Renal pelvis (tissue), 12 donors: ENCODE data around the gene CCR9. TPM values are rescaled to one million over a fixed set of nuclear protein-coding genes. Genes with fewer than 3 reads are reported as not detected.
A peak's percentile ranks its signal among the peaks of the same experiment; 100 is the strongest.
"Not testable (repeated sequence)": the region's sequence is repeated elsewhere in the genome, so short reads cannot be mapped to it uniquely, and the experiment has no call there.

Experiments used
- DNase-seq: peaks from one replicate; pipeline ENCODE4 v3.0.0-alpha.2; 2013
- long read RNA-seq, 16 experiments: transcript quantifications; one replicate each; lab custom pipeline, GENCODE V29; 2026
- polyA plus RNA-seq, 3 donors: library from polyadenylated mRNA; unstranded; fragments of 120-200 nt; gene quantifications; one replicate each; pipeline ENCODE4 v1.2.1, GENCODE V29; 2013; ENCODE audit not compliant: insufficient read length in 3 of 3

CCR9 gene, protein sequence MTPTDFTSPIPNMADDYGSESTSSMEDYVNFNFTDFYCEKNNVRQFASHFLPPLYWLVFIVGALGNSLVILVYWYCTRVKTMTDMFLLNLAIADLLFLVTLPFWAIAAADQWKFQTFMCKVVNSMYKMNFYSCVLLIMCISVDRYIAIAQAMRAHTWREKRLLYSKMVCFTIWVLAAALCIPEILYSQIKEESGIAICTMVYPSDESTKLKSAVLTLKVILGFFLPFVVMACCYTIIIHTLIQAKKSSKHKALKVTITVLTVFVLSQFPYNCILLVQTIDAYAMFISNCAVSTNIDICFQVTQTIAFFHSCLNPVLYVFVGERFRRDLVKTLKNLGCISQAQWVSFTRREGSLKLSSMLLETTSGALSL
- under 1 TPM in 2 of 3 donors, not detected in 1; 0.10 to 0.13 TPM for polyA plus RNA-seq
- long read RNA-seq, donor 1: 0 reads
- long read RNA-seq, donor 2: 0 reads
- long read RNA-seq, donor 3: 0 reads
- long read RNA-seq, donor 4: 0 reads
- long read RNA-seq, donor 5: 0 reads
- long read RNA-seq, donor 6: 0 reads
- long read RNA-seq, donor 7: 0 reads
- long read RNA-seq, donor 8: 0 reads
- long read RNA-seq, donor 9: 0 reads
- long read RNA-seq, donor 10: 0 reads
- long read RNA-seq, donor 11: 0 reads
- long read RNA-seq, donor 12: 0 reads
- long read RNA-seq, donor 13: 0 reads
- long read RNA-seq, donor 14: 0 reads
- long read RNA-seq, donor 15: 0 reads
- long read RNA-seq, donor 16: 0 reads

DNA sequence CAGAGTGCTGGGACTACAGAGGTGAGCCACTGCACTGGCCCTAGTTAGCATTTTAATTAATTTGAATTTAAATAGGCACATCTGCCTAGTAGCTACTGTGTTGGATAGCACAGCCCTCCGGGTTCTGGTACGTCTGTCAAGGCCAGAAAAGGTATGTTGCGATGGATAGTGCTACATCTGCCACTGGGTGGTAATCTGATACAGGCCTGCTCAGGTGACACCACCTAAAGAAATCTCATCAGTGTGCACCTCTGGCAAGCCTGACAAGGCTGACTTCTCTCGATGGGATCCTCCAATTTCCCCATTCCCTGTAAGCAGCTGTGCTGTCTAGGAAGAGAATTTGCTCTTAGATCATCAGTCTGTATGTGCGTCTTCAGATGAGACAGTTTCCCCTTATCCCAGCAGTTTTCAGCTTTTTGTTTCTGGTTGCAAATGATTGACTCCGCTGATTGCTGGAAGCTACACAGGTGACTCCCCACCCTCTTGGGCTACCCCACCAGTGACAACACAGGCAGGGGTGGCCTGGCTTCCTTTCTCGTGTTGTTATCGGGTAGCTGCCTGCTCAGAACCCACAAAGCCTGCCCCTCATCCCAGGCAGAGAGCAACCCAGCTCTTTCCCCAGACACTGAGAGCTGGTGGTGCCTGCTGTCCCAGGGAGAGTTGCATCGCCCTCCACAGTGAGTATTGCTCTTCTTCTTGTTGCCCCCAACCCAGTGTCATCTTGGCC is at the start of gene CCR9:
Gene CCR9 (plus strand): TSS at position 565 of the 727 bp plus-strand sequence. CDS start 8,391 bp downstream, outside the sequence.
- DNase-seq: no peak

DNA sequence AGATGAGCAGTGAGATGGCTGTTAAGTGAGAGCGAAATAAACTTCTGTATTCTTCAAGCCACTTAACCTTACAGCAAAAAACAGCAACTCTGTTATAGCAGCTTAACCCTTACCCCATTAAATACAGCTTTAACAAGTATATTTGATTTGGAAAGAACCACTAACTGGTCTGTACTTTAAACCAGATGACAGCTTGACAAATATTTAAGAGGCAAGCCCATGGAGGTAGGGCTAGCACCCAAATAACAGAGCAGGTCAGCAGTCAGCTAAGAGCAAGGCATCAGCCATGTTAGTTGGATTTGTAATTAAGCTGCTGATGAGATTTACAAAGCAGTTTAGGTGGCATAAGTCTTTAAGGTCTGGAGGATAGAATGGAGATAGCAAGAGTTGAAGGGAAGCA is 47.9 kb upstream of the CCR9 start:
- DNase-seq: no peak

DNA sequence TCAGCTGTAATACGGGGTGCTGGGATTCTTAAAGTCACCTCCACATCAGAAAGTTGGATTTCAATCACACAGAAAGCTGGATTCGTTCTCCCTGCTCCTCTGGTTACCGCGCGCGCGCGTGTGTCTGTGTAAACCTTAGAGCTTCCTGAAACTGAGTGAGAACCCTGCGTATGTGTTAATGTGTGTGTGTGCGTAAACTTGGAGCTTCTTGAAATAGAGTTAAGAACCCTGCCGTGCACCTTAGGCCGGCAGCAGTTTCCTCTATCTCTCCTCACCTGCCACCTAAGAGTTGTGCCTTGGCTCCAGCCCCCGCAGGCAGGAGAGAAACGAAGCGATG is 45.0 kb upstream of the CCR9 start:
- peak; percentile 4 for DNase-seq

GRCh38 chr3:45841757-45842491 is 44.4 kb upstream of the CCR9 start, which contains the start of gene LZTFL1:
Gene LZTFL1 (minus strand): TSS chr3:45842119. CDS start chr3:45841991, 128 bp downstream.
- DNase-seq: peak; percentile 97

- DNase-seq: no peak
These were observed 43.3 kb upstream of the CCR9 start for GRCh38 chr3:45842851-45843625.

- no peak for DNase-seq
These were observed 41.7 kb upstream of the CCR9 start for GRCh38 chr3:45844616-45845015.

GRCh38 chr3:45848392-45848791 is 38.0 kb upstream of the CCR9 start:
- DNase-seq: no peak

DNA sequence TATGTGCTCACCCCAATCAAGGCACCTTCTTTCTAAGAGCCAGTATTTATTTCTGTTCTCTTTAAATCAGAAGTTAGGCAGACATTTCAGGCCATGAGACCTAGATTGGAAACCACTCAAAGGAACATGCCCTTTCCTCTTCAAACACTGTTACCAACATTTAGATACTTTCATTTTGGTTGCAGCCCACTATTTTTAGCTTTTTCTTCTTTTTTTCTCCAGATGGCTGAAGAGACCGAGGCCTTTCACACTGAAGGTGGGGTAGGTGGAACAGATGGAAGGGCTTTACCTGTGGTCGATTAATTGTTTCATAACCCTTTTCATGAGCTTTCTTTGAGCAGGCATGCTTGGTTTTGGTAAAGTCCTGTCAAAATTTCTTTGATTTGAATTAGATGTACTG is 33.5 kb upstream of the CCR9 start:
- no peak for DNase-seq

DNA sequence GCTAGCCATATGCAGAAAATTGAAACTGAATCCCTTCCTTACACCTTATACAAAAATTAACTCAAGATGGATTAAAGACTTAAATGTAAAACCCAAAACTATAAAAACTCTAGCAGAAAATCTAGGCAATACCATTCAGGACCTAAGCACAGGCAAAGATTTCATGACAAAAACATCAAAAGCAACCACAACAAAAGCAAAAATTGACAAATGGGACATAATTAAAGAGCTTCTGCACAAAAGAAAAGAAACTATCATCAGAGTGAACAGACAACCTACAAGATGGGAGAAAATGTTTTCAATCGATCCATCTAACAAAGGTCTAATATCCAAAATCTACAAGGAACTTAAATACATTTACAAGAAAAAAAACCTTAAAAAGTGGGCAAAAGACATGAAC is 30.0 kb upstream of the CCR9 start:
- DNase-seq: not testable (repeated sequence)

GRCh38 chr3:45857024-45857423 is 29.3 kb upstream of the CCR9 start:
- DNase-seq: not testable (repeated sequence)

DNA sequence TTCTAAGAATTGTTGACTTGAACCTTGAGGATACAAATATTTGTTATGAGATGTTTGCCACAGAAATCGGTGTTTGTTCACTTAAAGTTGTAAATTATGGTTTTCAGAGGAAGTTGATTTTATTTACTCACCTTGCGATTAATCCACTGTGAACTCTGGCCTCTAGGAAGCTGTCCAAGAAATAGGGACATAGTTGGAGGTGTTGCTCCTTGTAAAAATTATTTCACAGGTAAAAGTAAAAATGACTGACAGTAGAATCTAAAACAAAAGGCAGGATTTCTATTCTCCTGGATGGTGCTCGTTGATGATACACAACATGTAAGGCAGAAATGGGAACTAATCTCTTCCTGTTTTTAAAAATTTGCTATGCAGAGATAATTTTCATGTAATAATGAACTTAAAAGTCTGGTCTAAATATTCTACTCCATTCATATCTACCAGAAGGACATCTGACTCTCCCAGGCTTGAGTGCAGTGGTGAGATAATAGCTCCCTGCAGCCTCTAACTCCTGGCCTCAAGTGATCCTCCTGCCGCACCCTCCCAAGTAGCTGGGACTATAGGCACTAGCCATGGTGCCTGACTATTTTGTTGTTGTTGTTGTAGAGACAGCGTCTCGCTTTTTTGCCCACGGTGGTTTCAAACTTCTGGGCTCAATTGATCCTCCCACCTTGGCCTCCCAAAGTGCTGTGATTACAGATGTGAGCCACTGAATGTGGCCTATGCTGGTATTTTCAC is 27.4 kb upstream of the CCR9 start:
- no peak for DNase-seq

GRCh38 chr3:45860481-45860880 is 25.9 kb upstream of the CCR9 start:
- no peak for DNase-seq

DNA sequence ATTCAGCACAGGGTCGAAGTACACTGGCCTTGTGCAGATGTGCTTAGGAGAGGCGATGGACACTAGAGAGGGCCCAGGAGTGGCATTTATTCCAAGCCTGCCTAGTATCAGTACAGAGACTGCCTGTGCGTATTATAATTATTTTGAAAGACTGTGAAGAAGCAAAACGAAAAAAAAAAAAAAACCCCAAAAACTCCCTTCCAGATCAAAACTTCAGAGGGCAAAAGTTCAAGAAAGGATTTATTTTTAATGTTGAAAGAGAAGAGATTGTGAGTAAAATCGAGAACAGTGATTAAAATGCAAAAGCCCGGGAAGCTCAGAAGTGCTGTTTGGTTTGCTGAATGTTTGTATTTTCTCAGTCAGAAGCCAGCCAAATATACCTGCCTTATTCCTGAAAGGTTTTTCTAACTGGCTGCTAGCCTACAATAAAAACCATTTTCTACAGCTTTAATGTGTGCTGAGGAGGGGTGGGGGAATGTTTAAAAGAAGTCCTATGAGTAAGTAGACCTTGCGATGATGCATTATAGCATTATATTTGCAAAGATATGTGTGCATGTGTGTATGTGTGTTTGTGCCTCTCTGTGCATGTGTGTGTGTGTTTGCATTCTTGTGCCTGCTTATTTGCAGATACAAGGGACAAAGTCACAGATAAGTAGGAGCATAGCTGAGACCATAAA is 25.2 kb upstream of the CCR9 start:
- DNase-seq: no peak

DNA sequence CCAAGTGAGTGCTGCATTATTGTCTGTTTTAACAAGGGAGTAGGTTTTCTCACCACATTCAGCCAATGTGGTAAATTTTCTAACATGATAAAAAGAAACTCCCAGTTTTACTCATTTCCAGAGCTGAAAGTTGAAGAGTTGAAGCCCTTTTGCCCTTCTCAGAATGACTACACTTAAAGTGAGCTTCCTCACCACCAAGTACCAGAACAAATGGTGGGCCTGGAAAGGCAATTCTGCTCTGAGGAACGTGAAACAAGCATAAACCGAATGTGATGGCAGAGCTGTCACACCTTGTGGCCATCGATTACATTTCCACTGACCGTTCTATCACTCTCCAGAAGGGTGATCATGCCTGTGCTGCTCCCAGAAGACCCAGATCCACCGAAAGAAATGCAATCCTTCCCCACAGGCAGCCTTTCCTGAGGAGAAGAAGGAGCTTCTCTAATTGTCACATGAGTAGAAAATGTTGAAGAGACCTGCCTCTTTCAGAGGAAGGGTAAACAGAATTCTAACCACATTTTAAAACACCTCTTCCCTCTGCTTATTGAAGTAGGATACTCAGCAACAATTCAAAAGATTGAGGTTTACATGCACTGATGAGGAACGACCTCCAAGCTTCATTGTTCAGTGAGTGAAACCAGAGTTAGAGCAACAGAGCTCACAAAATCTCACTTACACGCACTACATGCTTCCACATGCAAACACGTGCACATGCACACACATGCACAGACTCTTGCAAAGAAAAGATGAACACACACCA is 21.4 kb upstream of the CCR9 start:
- DNase-seq: no peak

DNA sequence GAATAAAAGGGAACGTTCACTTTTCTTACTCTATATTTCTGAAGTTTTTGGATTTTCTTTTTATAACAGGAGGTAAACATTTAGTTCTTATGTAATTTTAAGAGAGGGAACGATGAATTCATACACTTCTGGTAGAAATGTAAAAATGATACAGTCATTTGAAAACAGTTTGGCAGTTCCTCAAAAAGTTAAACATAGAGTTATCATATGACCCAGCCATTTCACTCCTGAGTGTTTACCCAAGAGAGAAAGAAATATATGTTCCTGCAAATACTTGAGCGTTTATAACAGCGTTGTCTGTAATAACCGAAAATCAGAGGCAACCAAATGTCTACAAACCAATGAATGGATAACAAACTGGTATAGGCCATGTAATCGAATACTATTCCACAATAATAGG is 20.8 kb upstream of the CCR9 start:
- no peak for DNase-seq

DNA sequence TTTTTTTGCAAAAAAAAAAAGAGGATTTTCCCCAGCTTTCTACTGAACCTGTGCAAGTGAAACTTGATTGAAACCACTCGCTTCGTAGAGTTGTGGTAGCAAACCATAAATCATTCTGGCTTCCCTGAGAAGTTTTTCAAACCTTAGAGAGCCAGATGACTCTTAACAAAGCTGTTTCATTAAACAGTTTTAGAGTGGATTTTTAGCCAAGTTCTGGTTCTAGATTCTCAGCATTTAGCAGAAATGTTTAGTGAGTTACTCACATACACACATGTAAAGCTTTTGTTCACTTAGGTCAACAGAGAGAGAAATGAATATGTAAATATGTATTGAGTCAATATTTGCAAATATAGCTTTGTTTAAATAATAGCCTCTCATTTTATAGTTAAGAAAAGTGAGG is 18.1 kb upstream of the CCR9 start:
- no peak for DNase-seq

GRCh38 chr3:45868650-45869049 is 17.7 kb upstream of the CCR9 start:
- no peak for DNase-seq

DNA sequence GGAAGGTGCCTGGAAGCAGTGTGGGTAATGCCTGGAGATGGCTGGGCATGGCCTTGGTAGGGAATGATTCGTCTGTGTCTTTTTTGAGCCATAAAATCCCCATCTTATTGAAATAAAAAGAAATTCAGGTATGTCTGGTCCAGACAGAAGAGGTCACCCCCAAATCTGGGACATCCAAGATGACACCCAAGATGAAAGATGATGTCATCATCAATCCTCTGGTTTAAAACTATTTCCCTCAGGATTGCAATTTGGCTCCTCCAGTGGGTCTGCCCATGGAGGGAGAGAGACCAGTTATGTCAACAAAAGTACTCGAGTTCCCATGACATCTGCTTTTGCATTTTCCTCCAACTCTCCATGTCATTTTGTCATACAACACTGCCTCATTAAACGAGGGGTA is 16.7 kb upstream of the CCR9 start:
- DNase-seq: no peak

DNA sequence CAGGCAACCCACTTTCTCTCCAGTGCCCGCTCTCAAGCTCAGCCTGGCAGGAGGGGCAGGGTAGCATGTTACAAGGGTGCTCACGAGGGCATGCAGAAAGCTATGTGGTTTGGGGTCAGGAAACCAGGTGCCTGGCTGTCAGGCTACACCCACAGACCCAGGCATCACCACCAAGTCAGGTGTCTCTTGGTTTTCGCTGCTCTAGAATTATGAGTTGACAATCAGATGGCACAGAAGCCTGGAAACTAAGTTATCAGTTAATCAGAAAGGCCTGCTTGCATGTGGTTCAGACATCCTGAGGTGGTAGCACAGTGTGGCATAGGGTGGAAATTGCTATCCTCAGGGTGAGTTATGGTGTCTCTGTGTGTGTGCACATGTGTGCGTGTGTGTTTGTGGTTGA is 16.2 kb upstream of the CCR9 start:
- DNase-seq: no peak
